K562 (cell line): ENCODE data around the gene LYZL6.

Experiments
- CTCF ChIP-seq, 3 experiments: IDR thresholded peaks in 2 of 3; conservative IDR thresholded peaks in 1 of 3; 2 replicates each; pipeline ENCODE4 v1.5.1; 2011 to 2012; ENCODE audit warnings: low read length in 3 of 3, mild to moderate bottlenecking in 3 of 3, control low read depth in 2 of 3, improper control_type of control experiment in 1 of 3, inconsistent platforms in 1 of 3, low read depth in 1 of 3, mixed read lengths in 1 of 3, moderate library complexity in 1 of 3; ENCODE audit not compliant: insufficient read depth in 2 of 3
- PCBP2 ChIP-seq: fragments of 200-400 bp; formaldehyde crosslinking; IDR thresholded peaks from 2 replicates; pipeline ENCODE4 v1.6.1; 2018; ENCODE audit warnings: low read length, low read depth, mild to moderate bottlenecking, moderate library complexity; ENCODE audit not compliant: poor library complexity, severe bottlenecking
- REST ChIP-seq, 2 experiments: fragments of 450-650 bp; formaldehyde crosslinking in 1 of 2; IDR thresholded peaks; 2 replicates each; pipeline versions ENCODE4 v1.4.0 to v1.6.1; 2014 to 2020; ENCODE audit warnings: mild to moderate bottlenecking in 2 of 2, borderline replicate concordance in 1 of 2, low read depth in 1 of 2
- ZFX ChIP-seq: sonication (generic); formaldehyde crosslinking; IDR thresholded peaks from 2 replicates; pipeline ENCODE4 v1.8.0; 2022; ENCODE audit warnings: mild to moderate bottlenecking, missing genetic modification reagents, moderate library complexity
- ZNF121 ChIP-seq: sonication (generic); formaldehyde crosslinking; conservative IDR thresholded peaks from 2 replicates; pipeline ENCODE4 v1.8.0; 2022; ENCODE audit warnings: missing genetic modification reagents
- TF ChIP-seq, protein P1 (sequence below): fragments of 450-650 bp; IDR thresholded peaks from 2 replicates; pipeline ENCODE4 v1.6.1; 2018; ENCODE audit not compliant: partially characterized antibody

- TF ChIP-seq, protein P1, sequence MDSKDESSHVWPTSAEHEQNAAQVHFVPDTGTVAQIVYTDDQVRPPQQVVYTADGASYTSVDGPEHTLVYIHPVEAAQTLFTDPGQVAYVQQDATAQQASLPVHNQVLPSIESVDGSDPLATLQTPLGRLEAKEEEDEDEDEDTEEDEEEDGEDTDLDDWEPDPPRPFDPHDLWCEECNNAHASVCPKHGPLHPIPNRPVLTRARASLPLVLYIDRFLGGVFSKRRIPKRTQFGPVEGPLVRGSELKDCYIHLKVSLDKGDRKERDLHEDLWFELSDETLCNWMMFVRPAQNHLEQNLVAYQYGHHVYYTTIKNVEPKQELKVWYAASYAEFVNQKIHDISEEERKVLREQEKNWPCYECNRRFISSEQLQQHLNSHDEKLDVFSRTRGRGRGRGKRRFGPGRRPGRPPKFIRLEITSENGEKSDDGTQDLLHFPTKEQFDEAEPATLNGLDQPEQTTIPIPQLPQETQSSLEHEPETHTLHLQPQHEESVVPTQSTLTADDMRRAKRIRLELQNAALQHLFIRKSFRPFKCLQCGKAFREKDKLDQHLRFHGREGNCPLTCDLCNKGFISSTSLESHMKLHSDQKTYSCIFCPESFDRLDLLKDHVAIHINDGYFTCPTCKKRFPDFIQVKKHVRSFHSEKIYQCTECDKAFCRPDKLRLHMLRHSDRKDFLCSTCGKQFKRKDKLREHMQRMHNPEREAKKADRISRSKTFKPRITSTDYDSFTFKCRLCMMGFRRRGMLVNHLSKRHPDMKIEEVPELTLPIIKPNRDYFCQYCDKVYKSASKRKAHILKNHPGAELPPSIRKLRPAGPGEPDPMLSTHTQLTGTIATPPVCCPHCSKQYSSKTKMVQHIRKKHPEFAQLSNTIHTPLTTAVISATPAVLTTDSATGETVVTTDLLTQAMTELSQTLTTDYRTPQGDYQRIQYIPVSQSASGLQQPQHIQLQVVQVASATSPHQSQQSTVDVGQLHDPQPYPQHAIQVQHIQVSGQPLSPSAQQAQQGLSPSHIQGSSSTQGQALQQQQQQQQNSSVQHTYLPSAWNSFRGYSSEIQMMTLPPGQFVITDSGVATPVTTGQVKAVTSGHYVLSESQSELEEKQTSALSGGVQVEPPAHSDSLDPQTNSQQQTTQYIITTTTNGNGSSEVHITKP = no peak
- TF ChIP-seq REST (IDR thresholded peaks at IDR 0.05; ENCODE audit: borderline replicate concordance) (no peak), REST (CRISPR knock-in tag; IDR thresholded peaks at IDR 0.05; ENCODE audit: low read depth) (no peak), ZNF121 (CRISPR knock-in tag) (no peak), PCBP2 (no peak), CTCF (IDR thresholded peaks at IDR 0.05 in 2 of 3, conservative IDR thresholded peaks at IDR 0.05 in 1 of 3; ENCODE audit: insufficient read depth in 2 of 3, low read depth in 1 of 3, low read length in 3 of 3) (no peak), ZFX (CRISPR knock-in tag) (no peak)
Measured at GRCh38 chr17:35907691-35908090, 35.8 kb downstream of the LYZL6 start.
